Measurements from ENCODE around the gene MT3.

- TF ChIP-seq POLR2A (IDR thresholded peaks at IDR 0.05; ENCODE audit: low read length) (no peak), GATA1 (IDR thresholded peaks at IDR 0.05; ENCODE audit: low read depth, low read length) (no peak)
Measured at GRCh38 chr16:56560447-56560846, 28.9 kb upstream of the MT3 start.
